HG03378 (cell line): ENCODE measurements around the gene CFAP92.

ENCODE experiments used
- ATAC-seq: cut with Tn5 transposase; IDR thresholded peaks from one replicate; pipeline ENCODE4 v1.9.1; 2021; ENCODE audit warnings: mild to moderate bottlenecking, moderate library complexity; ENCODE audit not compliant: unreplicated experiment

CFAP92 gene, protein sequence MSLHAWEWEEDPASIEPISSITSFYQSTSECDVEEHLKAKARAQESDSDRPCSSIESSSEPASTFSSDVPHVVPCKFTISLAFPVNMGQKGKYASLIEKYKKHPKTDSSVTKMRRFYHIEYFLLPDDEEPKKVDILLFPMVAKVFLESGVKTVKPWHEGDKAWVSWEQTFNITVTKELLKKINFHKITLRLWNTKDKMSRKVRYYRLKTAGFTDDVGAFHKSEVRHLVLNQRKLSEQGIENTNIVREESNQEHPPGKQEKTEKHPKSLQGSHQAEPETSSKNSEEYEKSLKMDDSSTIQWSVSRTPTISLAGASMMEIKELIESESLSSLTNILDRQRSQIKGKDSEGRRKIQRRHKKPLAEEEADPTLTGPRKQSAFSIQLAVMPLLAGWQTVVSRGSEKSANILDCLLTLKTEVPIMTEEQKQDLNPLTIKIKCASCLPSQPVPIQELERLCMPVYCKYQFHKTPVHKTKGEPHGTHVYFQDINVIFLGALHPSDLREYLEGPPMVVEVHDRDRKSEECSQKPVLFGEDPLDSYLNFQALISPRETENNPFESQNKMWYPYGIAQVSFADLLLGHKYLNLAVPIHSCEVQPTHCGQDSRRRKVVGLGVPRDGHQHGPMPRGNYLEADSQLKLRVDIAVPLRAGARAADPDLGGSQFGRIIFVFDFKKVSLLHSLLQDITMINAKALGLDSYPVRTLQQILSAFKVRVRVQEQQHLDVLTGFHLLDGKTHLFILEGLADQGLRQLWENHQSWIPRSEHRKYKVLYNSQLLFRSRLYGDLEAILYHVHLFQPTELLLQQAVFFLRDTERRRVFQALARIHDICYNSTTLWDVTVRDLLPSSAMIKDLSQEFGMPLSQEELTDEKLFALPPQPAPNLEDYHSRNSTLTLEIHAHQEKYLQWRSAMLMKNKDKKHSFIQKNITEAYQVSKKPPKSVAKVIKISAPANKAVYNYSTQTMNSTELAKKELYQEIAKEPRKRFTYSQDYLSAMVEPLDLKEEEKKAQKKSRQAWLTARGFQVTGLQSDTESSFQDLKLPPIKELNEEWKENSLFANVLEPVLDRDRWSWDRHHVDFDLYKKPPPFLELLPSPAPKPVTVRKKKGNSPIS

DNA sequence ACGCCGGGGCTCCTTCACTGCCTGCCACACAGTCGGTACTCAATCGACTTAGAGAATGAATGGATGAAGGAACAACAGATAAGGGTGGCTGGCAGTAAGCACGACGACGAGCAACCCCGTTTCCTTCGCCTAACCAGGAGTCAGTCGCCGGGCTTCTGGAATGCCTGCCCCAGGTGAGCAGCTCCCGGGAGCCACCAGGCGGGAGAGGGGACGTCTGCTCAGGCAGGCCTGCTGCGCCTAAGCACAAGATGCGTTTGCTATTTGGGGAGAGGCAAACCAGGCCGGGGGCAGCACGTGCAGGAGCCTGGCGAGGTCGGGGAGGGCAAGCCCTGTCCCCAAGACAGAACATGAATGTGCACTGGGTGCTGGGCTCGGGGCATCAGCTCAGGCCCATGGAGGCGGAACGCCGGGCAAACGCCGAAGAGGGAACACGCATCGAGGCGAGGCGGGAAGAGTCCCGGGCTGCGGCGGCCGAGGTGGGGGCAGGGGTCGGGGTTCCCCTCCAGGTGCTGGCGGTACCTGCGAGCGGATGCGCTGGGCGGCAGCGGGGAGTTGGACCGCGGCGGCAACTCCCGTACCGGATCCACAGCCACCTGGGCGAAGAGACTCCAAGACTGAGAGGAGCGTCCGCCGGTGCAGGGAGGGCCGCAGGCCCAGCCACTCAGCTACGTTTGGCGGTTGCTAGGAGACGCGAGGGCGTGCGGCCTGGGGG is at the start of gene CFAP92:
TSS of gene CFAP92 (minus strand) at position 616 of the 712 bp plus-strand sequence. CDS start 772 bp downstream, outside the sequence.
- ATAC-seq, result no peak

DNA sequence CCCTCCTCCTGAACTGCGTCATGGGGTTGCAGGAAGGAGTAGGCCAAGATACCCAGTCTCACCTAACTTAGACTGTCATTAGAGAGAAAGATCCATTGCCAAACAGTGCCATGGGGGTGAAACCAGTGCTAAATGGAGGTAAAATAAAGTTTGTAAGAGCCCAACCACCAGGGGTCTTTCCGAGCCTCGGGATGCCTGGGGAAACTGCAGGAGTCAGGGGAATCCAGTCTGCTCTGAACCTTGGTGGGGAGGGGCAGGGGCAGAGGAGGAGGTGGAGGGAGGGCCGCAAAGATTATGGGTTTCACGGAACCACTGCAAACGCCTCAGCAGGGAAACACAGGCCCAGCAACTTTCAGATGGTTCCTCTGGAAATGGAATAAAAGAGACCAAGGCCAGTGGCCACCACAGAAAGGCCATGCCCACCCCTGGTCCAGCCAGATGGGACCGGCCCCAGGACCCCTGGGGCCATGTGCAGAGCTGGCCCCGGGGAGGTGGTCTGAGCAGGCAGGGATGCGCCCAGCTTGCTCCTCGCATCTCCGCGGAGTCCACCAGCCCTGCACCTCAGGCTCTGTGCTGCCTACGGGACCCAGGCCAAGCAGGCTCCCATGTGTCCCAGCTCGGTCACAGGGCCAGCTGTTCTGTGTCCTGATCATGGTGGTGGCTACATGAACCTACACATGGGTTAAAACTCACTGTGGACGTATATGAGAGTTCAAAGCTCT is 46.9 kb upstream of the CFAP92 start:
- ATAC-seq, result no peak

DNA sequence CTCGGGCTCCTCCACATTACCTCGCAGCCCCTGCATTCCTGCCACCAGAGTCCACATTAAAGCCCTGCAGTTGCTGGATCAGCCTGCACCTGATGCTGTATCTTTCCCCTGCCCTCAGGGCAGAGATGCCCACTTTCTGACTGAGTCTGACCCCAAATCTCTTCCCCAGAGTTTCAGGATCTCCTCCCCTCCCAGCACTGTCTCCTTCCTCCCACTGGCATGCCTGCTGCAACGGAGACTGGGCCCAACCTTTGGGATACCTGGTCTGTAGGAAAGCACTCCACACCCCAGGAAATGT is 46.1 kb upstream of the CFAP92 start:
- ATAC-seq, result no peak

DNA sequence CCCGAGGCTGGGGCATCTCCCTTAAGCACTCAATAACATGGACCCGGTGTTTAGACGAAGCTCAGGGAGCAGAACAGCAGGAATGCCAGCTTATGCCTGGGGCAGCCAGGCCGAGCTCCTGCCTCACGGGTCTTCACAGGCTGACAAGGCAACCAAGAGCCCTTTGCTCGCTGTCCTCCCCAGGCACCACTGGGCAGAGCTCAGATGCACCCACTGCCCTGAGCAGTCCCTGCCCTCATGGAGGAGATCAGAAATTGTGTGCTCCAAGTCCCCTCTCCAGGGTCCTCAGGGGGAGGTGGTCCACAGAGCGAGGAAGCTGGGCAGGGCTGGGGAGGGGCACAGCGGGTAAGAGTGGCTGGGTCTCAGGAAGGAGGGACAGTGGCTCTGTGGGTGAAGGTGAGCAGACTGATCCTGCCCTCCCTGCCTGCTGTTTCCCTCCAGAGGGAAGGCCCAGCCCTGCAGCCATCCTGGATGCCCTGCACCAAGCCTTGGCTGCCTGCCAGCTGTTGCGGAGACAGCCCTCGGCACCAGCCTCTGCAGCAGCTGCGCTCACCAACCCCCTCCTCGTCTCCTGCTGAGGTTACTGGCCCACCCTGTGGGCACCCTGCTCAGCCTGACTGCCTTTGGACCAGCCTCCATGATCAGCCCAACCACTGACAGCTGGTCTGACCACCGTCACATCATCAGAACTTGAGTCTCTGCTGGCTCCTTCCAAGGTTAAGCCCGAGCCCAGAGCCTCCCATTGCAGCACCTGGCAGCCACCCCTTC is 45.6 kb upstream of the CFAP92 start:
- no peak for ATAC-seq

DNA sequence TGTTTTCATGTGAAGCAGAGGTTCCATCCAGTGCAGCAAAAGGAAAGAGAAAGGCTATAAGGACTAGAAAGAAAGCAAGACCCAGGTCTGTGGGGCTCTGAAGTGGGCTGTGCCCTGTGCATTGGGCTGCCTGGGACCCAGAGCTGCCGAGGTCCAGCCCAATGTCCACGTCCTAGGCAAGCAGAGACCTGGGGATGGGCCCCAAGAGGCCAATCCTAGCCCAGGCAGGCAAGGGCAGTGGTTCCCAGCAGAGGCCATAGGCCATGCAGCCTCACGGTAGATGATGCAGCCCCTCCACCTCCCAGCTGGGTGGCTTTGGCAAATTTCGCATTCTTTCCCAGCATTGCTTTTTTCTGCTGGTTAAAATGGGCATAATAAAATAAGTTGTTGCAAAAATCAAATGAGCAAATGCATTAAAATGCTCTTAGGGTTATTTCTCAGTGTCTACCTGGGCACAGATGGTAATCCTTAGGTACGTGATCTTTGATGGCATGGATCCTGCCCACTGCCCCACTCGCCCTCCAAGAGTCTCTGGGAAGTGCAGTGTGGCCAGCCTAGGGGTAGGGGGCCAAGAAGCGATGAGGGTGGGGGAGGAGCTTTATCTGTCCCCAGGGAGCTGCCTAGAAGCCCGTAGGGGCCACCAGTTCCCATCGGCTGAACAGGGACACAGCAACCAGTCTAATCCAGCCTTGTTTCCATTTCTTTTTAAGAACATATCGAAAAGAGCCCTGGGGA is 44.4 kb upstream of the CFAP92 start:
- no peak for ATAC-seq

DNA sequence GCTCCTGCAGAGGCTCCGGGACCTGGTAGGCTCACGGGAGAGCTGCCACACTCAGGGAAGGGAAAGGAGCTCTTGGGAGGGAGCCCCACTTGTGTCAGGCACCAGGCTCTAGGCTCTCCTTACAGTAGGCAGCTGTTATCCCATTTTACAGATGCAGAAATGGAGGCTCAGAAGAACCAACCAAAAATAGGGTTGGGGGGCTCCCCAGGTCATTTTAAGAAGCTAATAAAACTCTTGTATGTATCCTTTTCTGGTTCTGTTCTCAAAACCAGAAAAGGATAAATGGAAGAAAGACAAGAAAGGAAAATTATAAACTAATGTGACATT is 43.2 kb upstream of the CFAP92 start:
- no peak for ATAC-seq

DNA sequence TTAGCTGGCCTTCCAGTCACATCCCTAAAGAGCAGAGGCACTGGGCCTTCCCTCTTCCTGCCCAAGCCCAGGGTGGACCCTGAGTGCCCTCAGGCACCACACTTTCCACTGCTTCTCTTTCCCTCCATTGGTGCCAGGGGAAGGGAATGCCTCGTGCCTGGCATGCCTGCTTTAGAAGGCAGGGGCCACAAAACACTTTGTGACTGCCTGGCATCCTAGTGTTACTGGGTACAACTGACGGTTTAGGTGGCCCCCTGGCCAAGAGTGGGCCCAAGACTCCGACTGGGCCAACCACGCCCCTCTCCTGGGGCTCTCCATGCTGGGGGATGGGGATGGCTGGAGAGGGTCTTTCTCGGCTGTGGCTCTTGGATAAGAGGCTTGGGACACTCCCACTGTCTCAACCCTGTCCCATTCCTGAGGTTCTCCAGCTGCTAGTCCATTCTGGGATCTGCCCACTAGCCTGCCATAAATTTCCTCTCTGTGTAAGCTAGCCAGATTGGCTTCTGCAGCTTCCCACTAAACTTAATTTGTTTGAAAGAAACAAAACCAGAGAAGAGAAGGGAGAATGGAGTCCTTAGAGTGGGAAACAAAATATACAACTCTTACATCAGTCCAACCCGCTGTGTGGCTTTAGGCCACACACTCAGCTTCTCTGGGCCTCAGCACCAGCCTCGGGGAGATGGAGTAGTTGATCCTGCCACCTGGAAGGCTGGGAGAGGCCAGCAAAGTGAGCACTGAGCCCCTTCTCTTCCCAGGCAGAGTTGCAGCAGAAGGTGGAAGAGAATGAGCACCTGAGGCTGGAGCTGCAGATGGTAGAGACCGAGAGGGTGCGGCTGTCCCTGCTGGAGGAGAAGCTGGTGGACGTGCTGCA is 42.6 kb upstream of the CFAP92 start:
- no peak for ATAC-seq

DNA sequence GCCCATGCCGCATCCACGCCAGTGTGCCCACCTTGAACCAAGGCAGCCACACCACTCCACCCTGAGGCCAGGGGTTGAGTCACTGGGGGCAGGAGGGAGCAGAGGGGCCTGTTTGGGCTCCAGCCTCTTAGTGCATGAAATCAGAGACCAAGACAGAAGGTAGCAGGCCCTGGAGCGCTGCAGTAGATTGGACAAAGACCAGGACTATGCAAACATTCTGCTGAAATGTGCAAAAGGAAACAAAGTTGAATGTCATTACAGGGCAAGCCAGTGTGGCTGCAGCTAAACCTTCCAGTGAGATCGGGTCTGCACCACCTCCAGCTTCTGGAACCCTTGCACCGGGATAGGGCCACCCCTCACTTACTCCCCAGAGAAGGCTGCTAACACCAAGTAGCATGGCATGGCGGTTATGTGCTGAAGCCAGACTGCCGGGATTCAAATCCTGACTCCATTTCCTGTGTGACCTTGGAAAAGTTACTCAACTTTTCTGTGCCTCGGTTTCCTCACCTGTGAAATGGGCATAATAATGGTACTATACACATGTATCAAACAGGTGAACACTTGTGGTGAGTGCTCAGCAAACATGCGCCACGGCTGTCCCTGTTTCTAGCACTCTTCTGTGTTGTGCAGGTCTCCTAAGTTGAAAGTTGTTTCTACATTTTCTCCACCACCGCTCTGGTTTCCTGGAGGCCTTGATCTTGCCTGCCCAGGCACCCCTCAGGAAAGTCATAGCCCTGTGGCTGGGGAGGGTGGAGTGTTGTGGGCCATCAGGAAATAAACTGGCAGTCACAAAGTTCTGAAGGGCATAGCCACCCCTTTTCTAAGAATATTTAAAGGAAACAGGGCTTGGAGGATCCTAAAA is 41.7 kb upstream of the CFAP92 start:
- ATAC-seq, result no peak

DNA sequence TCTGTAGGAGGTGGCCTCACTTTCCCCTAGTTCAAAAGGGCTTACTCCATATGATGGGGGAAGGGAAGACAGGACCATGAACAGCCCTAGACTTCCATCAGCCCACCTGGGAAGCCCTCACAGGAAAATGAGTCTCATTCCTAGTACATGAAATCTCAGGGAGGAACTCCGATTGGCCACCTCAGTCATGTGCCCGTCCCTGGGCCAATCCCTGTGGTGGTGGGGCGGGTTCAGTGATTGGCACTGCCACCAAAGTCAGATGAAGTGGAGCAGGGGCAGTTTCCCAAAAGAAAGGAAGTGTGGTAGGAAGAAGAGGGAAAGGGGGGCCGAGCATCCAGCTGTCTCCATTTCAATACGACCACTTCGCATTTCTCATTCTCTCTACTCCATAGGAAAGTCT is 40.8 kb upstream of the CFAP92 start:
- ATAC-seq, result no peak

DNA sequence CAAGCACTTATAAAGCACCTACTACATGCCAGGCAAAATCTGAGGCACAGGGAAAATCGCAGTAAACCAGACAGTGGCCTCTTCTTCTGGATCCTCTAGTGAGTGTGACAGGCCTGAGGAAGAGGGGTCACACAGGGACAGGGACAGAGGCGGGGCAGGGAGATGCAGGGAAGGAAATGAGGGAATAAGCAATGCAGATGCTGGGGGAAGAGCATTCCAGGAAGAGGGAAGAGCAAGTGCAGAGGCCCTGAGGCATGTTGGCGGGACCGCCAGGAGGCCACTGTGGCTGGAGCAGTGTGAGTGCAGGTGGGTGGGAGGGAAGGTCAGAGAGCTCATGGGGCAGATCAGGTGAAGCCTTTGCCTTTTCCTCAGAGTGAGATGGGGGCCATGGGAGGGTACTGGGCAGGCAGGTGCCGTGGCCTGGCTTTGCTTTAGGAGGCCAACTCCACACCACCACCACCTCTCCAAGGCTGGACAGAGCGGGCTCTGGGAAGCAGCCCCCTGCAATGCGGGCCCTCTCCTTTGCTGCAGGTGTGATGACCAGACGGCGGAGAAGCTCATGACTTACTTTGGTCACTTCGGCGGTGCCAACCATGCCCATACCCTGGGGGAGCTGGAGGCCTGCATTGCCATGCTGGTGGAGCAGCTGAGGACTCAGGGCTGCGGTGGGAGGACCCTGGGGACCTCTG is 39.9 kb upstream of the CFAP92 start:
- ATAC-seq, result no peak

DNA sequence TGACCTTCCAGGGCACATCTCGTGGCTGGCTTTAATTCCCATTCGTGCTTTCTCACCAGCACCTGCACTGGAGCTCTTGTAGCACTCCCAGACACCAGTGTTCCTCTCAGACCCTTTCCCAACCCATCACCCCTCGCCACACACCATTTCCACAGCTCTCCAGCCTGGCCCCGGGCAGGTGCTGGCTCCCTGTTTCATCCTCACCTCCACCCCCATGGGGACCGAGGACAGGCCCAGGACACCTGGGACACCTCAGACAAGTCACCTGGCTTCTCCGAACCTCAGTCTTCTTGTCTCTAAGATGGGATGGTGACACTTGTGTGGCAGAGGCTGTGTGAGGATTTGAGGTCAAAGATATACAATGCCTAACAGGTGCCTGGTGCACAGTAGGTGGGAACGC is 39.3 kb upstream of the CFAP92 start:
- ATAC-seq, result no peak

DNA sequence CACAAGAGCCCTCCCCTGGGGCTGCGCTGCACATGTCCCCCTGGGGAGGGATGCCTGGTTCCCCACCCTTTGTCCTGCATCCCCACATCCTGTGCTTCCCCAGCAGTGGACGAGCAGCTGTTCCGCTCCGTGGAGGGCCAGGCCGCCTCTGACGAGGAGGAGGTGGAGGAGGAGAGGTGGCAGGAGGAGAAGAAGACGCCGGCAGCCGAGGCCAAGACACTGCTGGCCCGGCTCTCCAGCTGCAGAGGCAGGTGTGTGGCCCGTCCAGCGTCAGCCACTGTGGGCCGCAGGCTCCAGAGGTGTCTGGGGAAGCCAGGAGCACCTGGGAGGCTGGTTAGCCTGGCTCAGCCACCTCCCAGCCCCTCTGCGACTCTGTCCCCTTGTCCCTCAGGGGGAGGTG is 38.8 kb upstream of the CFAP92 start:
- ATAC-seq, result no peak

DNA sequence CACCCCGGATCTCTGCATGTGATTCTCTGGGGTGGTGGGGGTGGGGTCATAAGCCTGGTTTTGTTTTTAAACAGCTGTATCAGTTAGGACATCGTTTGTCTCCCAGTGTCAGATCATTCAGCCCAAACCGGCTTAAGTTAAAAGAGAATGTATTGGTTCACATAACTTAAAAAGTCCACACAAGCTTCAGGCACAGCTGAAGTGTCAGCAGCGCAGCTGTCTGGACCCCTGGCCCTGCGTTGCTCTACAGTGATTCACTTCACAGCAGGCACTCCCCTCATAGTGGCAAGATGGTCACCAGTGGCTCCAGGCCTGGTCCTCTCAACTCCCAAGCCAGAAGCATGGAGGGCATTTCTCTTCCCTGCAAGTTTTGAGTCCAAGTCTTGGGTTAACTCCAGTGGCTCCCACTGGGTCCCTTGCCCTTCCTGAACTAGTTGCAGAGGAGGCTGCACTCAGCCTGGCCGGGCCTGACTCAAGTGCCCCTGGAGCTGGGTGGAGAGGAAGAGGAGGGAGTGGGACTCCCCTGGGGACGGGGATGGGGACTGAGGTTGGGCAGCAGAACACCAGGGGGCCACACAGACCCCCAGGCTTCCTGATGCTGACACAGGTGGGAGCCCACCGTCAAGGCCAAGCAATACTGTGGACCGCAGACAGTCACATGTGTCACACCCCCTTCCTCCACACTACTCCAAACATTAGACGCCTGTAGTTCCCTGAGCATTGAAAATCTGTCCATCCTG is 37.8 kb upstream of the CFAP92 start:
- ATAC-seq, result no peak

DNA sequence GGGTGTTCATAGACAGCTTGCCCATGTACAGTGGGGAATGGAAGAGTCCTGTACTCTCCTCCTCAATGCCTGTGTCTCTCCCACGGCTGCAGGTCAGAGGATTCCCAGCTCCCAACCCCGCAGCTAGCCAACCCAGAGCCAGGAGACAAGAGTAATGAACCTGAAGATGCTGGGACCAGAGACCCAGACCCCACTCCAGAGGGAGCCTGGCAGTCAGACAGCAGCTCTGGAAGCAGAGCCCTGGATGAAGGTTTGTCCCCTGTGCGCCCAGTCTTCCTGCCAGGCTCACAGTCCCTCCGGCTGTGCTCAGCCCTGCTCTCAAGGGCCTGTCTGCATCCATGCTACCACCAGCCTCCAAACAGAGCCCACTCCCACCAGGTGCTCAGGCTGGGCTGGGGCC is 36.7 kb upstream of the CFAP92 start:
- no peak for ATAC-seq

DNA sequence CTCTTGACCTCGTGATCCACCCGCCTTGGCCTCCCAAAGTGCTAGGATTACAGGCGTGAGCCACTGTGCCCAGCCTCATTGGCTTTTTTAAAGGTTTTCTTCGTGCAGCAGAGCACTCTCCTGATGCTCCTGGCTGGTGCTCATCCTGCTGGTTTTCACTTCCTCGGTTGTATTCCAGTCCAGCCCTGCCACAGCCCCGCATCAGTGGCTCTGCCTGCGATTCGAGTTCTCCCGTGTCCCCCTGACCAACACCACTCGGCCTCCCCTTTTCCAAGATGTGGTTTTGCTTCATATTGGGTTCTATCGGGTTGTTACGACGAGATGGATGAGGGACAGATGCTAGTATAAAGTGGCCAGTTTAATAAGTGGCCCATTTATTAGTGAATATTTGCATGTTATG is 35.0 kb upstream of the CFAP92 start:
- ATAC-seq, result no peak

DNA sequence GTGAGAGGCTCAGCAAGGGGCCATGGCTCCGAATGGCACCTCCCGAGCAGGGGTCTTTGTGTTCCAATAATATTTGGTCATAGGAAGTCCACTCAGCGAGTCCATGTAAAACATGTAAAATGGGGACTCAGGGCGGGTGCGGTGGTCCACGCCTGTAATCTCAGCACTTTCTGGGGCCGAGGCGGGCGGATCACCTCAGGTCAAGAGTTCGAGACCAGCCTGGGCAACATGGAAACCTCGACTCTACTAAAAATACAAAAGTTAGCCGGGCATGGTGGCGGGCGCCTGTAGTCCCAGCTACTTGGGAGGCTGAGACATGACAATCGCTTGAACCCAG is 33.6 kb upstream of the CFAP92 start:
- ATAC-seq, result no peak
